Stimulated activated CD4-positive, alpha-beta T cell treated with anti-CD3 and anti-CD28 coated beads, Interleukin-12 subunit alpha, Interleukin-12 subunit beta, amount 100 ng/mL, for 24 hours (primary cell): Measurements from ENCODE around the gene BRCC3.
"Not testable (repeated sequence)": the region's sequence is repeated elsewhere in the genome, so short reads cannot be mapped to it uniquely, and the experiment has no call there.

ENCODE experiments used
- DNase-seq, 2 experiments: peaks; one replicate each; pipeline ENCODE4 v3.0.0-alpha.2; 2020; ENCODE audit warnings: low read depth in 2 of 2

The BRCC3 gene

DNA sequence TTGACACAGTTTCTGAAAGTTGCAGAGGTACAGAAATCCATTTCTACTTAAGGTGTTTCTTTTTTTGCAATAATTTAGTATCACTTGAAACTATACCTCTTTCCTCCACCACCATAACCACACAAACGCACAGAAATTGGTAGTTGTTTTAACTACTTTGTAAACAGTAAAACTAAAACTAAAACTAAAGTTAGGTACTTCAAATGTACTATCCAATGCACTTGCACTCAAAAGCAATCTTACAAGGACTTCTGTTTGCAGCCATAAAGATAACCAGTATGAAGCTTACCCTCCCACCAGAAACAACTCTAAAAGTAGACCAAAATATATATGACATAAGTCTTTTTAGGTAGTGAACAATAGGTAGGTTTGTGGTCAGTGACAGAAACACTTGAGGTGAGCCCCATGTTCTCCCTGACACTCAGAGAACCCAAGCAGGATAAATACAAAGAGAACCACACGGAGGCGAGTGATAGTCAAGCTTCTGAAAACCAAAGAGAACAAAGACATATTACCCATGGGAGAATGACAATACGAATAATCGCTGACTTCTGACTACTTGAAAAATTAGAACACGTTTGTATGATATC lies 72.7 kb downstream of the BRCC3 start:
- DNase-seq: no peak

DNA sequence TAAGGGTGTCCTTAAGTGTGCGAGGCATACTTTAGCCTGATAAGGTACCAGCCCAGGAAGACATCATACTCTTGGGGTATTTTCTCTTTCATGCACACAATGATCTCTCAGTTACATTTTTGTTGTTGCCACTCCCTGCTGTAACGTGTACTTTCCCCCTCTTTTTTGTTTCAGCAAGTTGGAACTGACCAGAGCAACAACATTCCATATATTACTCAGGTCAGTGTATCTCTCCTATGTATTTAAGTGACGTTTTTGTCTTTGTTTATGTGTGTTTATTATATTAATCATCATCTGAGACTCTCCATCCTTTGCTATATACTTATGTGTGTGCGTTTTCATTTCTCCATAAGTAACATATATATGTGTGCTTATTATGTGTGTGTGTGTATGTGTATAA lies 73.6 kb downstream of the BRCC3 start:
- no peak for DNase-seq

DNA sequence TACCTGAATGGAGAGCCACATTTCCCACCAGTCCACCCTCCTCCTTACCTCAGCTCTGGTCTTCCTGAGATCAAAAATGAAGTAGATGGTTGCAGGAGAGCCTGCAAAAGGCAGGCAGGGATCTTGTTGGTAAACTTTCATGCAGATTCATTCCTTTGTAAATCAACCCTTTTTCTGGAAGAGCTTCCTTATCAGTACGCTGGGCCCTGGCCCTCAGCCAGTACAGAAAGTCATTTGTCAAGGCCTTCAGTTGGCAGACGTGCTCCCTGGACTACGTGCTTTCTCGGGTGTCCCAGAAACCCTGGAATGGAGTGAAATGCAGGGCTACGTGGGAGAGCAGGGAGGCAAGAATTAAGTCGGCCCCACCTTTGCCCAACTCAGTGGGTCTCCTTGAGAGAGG lies 76.3 kb downstream of the BRCC3 start:
- not testable (repeated sequence) for DNase-seq

DNA sequence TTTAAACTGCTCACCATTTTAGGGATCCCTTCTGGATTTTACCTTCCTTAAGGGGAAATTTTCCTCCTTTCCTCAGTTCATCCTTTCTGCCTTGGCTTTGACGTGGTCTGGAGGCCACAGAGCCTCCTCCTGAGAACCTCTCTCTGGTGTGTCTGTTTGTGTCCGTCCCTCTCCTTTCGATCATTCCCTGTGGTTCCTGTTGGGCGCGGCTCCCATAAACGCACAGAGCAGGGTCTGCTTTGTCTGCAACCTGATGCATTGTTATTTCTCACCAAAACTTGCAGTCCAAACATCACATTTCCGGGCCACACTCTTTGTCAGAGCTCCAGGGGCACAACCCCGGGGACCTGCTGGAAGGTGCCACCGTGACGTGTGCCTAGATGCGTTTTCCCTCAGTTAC lies 76.9 kb downstream of the BRCC3 start:
- not testable (repeated sequence) for DNase-seq

DNA sequence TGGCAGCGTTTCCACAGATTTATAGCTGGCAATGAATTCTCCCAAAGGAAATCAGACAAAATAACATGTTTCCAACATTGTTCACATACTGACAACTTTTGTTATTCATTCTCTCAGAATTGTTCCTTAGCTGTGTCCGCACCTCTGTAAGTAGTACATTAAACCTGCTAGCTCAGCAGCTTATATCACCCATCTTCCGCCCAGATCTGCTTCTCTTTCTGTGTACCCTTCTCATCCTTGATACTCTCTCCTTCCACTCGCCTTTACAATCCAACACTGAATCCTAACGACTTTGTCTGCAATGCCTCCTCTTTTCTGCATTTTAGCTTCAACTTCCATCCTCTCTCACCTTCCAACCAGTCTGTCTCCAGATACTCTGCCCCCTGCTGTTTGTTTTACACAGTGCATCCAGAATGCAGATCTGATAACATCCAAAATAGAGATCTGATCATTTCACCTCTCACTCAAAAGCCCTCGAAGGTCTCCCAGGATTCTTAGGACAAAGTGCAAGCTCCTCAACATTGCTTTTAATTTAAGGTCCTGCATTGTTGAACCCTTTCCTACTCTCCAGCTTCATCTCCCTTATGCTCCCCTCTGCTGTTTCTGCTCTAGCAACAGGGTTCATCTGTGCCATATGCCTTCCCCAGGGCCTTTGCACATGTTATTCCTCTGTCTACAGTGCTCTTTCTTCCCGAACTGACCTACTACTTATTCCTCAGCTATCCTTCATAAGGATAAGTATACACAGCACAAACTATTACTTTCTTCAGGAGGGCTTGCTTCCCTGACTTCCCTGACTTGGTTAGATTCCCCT lies 77.6 kb downstream of the BRCC3 start:
- DNase-seq: peak in 1 of 2 experiments; percentile 21

DNA sequence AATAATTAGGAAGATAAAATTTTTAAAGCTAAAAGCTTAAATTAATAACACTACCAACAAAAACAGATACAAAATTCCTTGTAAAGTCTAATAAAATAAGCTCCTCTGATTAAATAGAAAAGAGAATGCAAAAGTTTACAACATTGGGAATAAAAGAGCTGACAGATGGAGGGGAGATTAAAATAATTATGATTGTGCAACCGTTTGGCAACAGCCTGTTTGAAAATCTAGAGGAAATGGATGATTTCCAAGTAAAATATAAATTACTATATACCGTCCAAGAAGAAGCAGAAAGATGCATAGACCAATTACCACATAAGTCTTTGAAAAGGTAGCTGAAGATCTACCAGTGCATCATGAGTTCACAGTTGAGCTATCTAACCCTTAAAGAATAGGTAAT lies 98.6 kb downstream of the BRCC3 start:
- DNase-seq: no peak
